ENCODE results near the gene PEAK3. TPM values are rescaled to one million over a fixed set of nuclear protein-coding genes. Genes with fewer than 3 reads are reported as not detected.
A peak's percentile ranks its signal among the peaks of the same experiment; 100 is the strongest.

PEAK3 gene
- polyA plus RNA-seq, 3 donors, result 2.4 to 6.3 (median 2.9) TPM

DNA sequence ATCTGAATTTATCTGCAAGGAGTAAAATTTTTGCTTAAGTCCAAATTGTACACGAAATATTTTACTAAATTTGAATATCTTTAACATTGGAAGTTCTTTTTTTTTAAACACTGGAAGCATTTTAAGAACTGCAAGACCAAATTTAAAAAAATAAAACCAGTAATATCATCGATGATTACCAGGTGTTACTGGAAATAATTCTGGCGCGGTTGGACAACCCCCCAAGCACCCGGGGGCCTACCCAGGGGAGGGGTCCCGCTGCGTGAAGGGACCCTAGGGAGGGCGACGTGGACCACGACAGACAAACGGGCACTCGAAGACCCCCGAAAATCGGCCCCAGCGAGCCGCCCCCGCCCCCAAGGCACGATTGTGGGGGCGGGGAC is 13.1 kb downstream of the PEAK3 start:
- H3K4me3 ChIP-seq (replicated peaks in 1 of 3; ENCODE audit: low read depth in 2 of 3, low read length in 3 of 3), result peak overlapping the region; percentile 74 to 100 (median 79)
- TF ChIP-seq, protein P1, sequence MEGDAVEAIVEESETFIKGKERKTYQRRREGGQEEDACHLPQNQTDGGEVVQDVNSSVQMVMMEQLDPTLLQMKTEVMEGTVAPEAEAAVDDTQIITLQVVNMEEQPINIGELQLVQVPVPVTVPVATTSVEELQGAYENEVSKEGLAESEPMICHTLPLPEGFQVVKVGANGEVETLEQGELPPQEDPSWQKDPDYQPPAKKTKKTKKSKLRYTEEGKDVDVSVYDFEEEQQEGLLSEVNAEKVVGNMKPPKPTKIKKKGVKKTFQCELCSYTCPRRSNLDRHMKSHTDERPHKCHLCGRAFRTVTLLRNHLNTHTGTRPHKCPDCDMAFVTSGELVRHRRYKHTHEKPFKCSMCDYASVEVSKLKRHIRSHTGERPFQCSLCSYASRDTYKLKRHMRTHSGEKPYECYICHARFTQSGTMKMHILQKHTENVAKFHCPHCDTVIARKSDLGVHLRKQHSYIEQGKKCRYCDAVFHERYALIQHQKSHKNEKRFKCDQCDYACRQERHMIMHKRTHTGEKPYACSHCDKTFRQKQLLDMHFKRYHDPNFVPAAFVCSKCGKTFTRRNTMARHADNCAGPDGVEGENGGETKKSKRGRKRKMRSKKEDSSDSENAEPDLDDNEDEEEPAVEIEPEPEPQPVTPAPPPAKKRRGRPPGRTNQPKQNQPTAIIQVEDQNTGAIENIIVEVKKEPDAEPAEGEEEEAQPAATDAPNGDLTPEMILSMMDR (IDR thresholded peaks at IDR 0.05), result no peak
- peaks cover 0 to 7% (median 0%) of the 10 kb centered on the region in 7 donors for H3K9me3 Mint-ChIP-seq
- H3K27ac ChIP-seq (ENCODE audit: low read depth in 1 of 2, low read length in 2 of 2), result peak overlapping the region in 1 of 2 donors; percentile 70
- H3K4me1 ChIP-seq (ENCODE audit: control insufficient read depth in 1 of 2, insufficient read depth in 2 of 2, low read length in 2 of 2), result peaks cover 71 to 79% of the 10 kb centered on the region in 2 donors
- H3K4me3 Mint-ChIP-seq, result peak overlapping the region; percentile 48 to 98
- H3K9ac ChIP-seq (ENCODE audit: insufficient read depth, low read length, poor library complexity, severe bottlenecking), result peak overlapping the region; percentile 64
- H3K27ac Mint-ChIP-seq, result peak overlapping the region in 5 of 7 donors; percentile 32 to 87 (median 76)
- H3K36me3 ChIP-seq (replicated peaks in 1 of 2; ENCODE audit: control insufficient read depth in 1 of 2, insufficient read depth in 2 of 2, low read length in 2 of 2), result peaks cover 19 to 21% of the 10 kb centered on the region in 2 donors
- H3K79me2 ChIP-seq (ENCODE audit: insufficient read depth, low read length), result peaks cover 87% of the 10 kb centered on the region
- no peaks in the 10 kb centered on the region for H3K27me3 ChIP-seq (ENCODE audit: control insufficient read depth in 2 of 2, insufficient read depth in 2 of 2, low read length in 2 of 2)
- H4K20me1 ChIP-seq (ENCODE audit: insufficient read depth, low read length), result peaks cover 43% of the 10 kb centered on the region
- H3K4me2 ChIP-seq (replicated peaks; ENCODE audit: extremely low read depth, low read length, poor library complexity, severe bottlenecking), result peak overlapping the region; percentile 94
- peak overlapping the region; percentile 74 for H2AFZ ChIP-seq (ENCODE audit: insufficient read depth, low read depth, low read length, poor library complexity, severe bottlenecking)
- under 1% methylated on average over 18 of the region's 19 CpGs for WGBS (ENCODE audit: insufficient coverage)
- no peak for DNase-seq
- intact Hi-C loops (cut with micrococcal nuclease), result no loop called here
- no peaks in the 10 kb centered on the region for H3K9me3 ChIP-seq (replicated peaks in 1 of 2; ENCODE audit: control insufficient read depth in 1 of 2, insufficient read depth in 1 of 2, low read length in 2 of 2)
- H3K4me1 Mint-ChIP-seq, result peaks cover 64% of the 10 kb centered on the region
- peaks cover 10 to 22% of the 10 kb centered on the region in 2 donors for H3K36me3 Mint-ChIP-seq
- peaks cover 0 to 2% (median 0%) of the 10 kb centered on the region in 3 donors for H3K27me3 Mint-ChIP-seq (ENCODE audit: low read depth in 3 of 3)

DNA sequence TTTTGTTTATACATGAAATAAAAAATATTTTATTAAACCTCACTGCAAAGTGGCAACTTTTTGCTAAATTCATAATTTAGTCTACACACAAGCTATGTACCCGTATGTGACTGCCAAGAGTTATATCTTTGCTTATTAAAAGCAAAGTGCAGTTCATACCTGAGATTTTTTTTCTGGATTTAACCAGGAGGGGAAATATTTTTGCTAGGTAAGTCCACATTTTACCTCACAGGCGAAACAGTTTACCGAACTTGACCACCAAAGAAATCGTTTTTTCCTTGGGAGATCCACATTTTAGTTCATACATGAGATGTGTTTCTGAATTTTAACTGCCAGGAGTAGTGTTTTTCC is 13.5 kb downstream of the PEAK3 start:
- Histone ChIP-seq H4K20me1 (ENCODE audit: insufficient read depth, low read length) (peaks cover 39% of the 10 kb centered on the region), H3K4me2 (replicated peaks; ENCODE audit: extremely low read depth, low read length, poor library complexity, severe bottlenecking) (peak overlapping the region; percentile 94), H3K9me3 (replicated peaks in 1 of 2; ENCODE audit: control insufficient read depth in 1 of 2, insufficient read depth in 1 of 2, low read length in 2 of 2) (no peaks in the 10 kb centered on the region), H2AFZ (ENCODE audit: insufficient read depth, low read depth, low read length, poor library complexity, severe bottlenecking) (peak overlapping the region; percentile 74), H3K4me3 (replicated peaks in 1 of 3; ENCODE audit: low read depth in 2 of 3, low read length in 3 of 3) (peak overlapping the region; percentile 74 to 100 (median 79)), H3K36me3 (replicated peaks in 1 of 2; ENCODE audit: control insufficient read depth in 1 of 2, insufficient read depth in 2 of 2, low read length in 2 of 2) (peaks cover 19 to 21% of the 10 kb centered on the region in 2 donors), H3K27me3 (ENCODE audit: control insufficient read depth in 2 of 2, insufficient read depth in 2 of 2, low read length in 2 of 2) (no peaks in the 10 kb centered on the region), H3K9ac (ENCODE audit: insufficient read depth, low read length, poor library complexity, severe bottlenecking) (peak overlapping the region; percentile 64), H3K27ac (ENCODE audit: low read depth in 1 of 2, low read length in 2 of 2) (peak overlapping the region in 1 of 2 donors; percentile 70), H3K4me1 (ENCODE audit: control insufficient read depth in 1 of 2, insufficient read depth in 2 of 2, low read length in 2 of 2) (peaks cover 71 to 79% of the 10 kb centered on the region in 2 donors), H3K79me2 (ENCODE audit: insufficient read depth, low read length) (peaks cover 83% of the 10 kb centered on the region)
- intact Hi-C loops (cut with micrococcal nuclease), result no loop called here
- Mint-ChIP-seq H3K27me3 (ENCODE audit: low read depth in 3 of 3) (peaks cover 0 to 2% (median 0%) of the 10 kb centered on the region in 3 donors), H3K9me3 (peaks cover 0 to 7% (median 0%) of the 10 kb centered on the region in 7 donors), H3K36me3 (peaks cover 10 to 21% of the 10 kb centered on the region in 2 donors), H3K4me3 (peak overlapping the region; percentile 48 to 98), H3K4me1 (peaks cover 64% of the 10 kb centered on the region), H3K27ac (peak overlapping the region in 2 of 7 donors; percentile 76 to 87)
- TF ChIP-seq, protein P1 (IDR thresholded peaks at IDR 0.05), result no peak
- no peak for DNase-seq
- WGBS (ENCODE audit: insufficient coverage), result 100% methylated on average over 1 of the region's 4 CpGs
